A549 (cell line): ENCODE data around the gene GDF2. TPM values are rescaled to one million over a fixed set of nuclear protein-coding genes. Genes with fewer than 3 reads are reported as not detected.

Experiments
- ATAC-seq, 2 experiments: fragments of 200-7000 bp in 1 of 2; fragments of >200 bp in 1 of 2; cut with Nextera tagmentation in 1 of 2; cut with Tn5 transposase in 1 of 2; 3 replicates each; pipeline versions ENCODE4 v1.8.0 to v1.9.1; 2018 to 2020; ENCODE audit warnings: mild to moderate bottlenecking in 1 of 2, moderate library complexity in 1 of 2
- CTCF ChIA-PET: fragments of 300-600 bp; sonication (Branson Sonifier 250); formaldehyde crosslinking; extraction: SDS; loops from one replicate; lab custom pipeline; 2021; ENCODE audit warnings: antibody characterized with exemption, inconsistent platforms; lab: Yijun Ruan, JAX
- POLR2A ChIA-PET: fragments of 350-600 bp; formaldehyde crosslinking; extraction: SDS; loops from one replicate; lab custom pipeline; 2021; ENCODE audit warnings: antibody characterized with exemption, inconsistent platforms; lab: Yijun Ruan, JAX
- DNase-seq, 2 experiments: peaks; one replicate each; pipeline versions ENCODE4 v3.0.0 to v3.0.0-alpha.2; 2011 to 2016; ENCODE audit warnings: low read depth in 1 of 2, low spot score in 1 of 2
- FAIRE-seq: peaks from 2 replicates; lab custom pipeline; 2011; peaks lifted over from hg19 to GRCh38; lab: Jason Lieb, UNC
- H3K27ac ChIP-seq, 2 experiments: fragments of >200 bp; sonication (Bioruptor Twin); formaldehyde crosslinking; 3 replicates each; pipeline ENCODE4 v1.5.1; 2016 to 2017
- H3K4me1 ChIP-seq: fragments of >200 bp; sonication (Bioruptor Twin); formaldehyde crosslinking; 3 replicates; pipeline ENCODE4 v1.6.1; 2016
- H3K4me2 ChIP-seq: fragments of >200 bp; sonication (Bioruptor Twin); formaldehyde crosslinking; 3 replicates; pipeline ENCODE4 v1.6.1; 2016
- H3K4me3 ChIP-seq: fragments of >200 bp; sonication (Bioruptor Twin); formaldehyde crosslinking; 3 replicates; pipeline ENCODE4 v1.5.1; 2016
- H3K9me3 ChIP-seq: fragments of >200 bp; sonication (Bioruptor Twin); formaldehyde crosslinking; 3 replicates; pipeline ENCODE4 v1.6.1; 2016
- CEBPB ChIP-seq, 2 experiments: fragments of >200 bp in 1 of 2; sonication (Bioruptor Twin) in 1 of 2; formaldehyde crosslinking in 1 of 2; IDR thresholded peaks; 2 replicates each; pipeline ENCODE4 v1.6.1; 2012 to 2016
- EHF ChIP-seq: fragments of 250-450 bp; sonication (Bioruptor Pico); IDR thresholded peaks from 2 replicates; pipeline ENCODE4 v1.5.0; 2020; ENCODE audit warnings: mild to moderate bottlenecking
- EP300 ChIP-seq, 2 experiments: fragments of >200 bp; sonication (Bioruptor Twin); formaldehyde crosslinking; IDR thresholded peaks; 2 replicates in 1 of 2; 3 replicates in 1 of 2; pipeline ENCODE4 v1.6.1; 2016 to 2017
- FOSB ChIP-seq: fragments of 250-450 bp; sonication (Bioruptor Pico); IDR thresholded peaks from 2 replicates; pipeline ENCODE4 v1.5.0; 2020; ENCODE audit warnings: mild to moderate bottlenecking, moderate library complexity
- FOXS1 ChIP-seq: fragments of 250-450 bp; sonication (Bioruptor Pico); IDR thresholded peaks from 2 replicates; pipeline ENCODE4 v1.5.0; 2020; ENCODE audit warnings: mild to moderate bottlenecking, moderate library complexity
- HDAC2 ChIP-seq: fragments of 200-600 bp; sonication (generic); IDR thresholded peaks from 2 replicates; pipeline ENCODE4 v1.6.1; 2016
- HES2 ChIP-seq: fragments of >200 bp; sonication (Bioruptor Twin); formaldehyde crosslinking; IDR thresholded peaks from 2 replicates; pipeline ENCODE4 v1.6.1; 2016
- KDM1A ChIP-seq: fragments of 200-600 bp; sonication (generic); IDR thresholded peaks from 2 replicates; pipeline ENCODE4 v1.6.1; 2016; ENCODE audit warnings: low read depth, mild to moderate bottlenecking
- MYC ChIP-seq: IDR thresholded peaks from 2 replicates; pipeline ENCODE4 v1.6.1; 2012; ENCODE audit warnings: mild to moderate bottlenecking, inconsistent platforms, low read length, improper control_type of control experiment, borderline replicate concordance
- POLR2A ChIP-seq: IDR thresholded peaks from 2 replicates; pipeline ENCODE4 v1.6.1; 2012; ENCODE audit warnings: mild to moderate bottlenecking, low read length
- RAD21 ChIP-seq, 2 experiments: fragments of >200 bp in 1 of 2; sonication (Bioruptor Twin) in 1 of 2; formaldehyde crosslinking in 1 of 2; IDR thresholded peaks in 1 of 2; conservative IDR thresholded peaks in 1 of 2; 2 replicates in 1 of 2; 3 replicates in 1 of 2; pipeline ENCODE4 v1.6.1; 2012 to 2018; ENCODE audit warnings: inconsistent platforms in 1 of 2
- RNF2 ChIP-seq: fragments of 200-600 bp; sonication (generic); IDR thresholded peaks from 2 replicates; pipeline ENCODE4 v1.6.1; 2016; ENCODE audit warnings: low read depth, mild to moderate bottlenecking, antibody characterized with exemption, moderate library complexity, borderline replicate concordance
- TFCP2L1 ChIP-seq: fragments of 250-450 bp; sonication (Bioruptor Pico); IDR thresholded peaks from 2 replicates; pipeline ENCODE4 v1.5.0; 2021; ENCODE audit warnings: mild to moderate bottlenecking
- ZFP36 ChIP-seq: fragments of 450-650 bp; IDR thresholded peaks from 2 replicates; pipeline ENCODE4 v1.6.1; 2014; ENCODE audit warnings: borderline replicate concordance; ENCODE audit not compliant: partially characterized antibody
- ZNF302 ChIP-seq: fragments of 250-450 bp; sonication (Bioruptor Pico); IDR thresholded peaks from 2 replicates; pipeline ENCODE4 v1.9.0; 2021; ENCODE audit warnings: inconsistent platforms, mild to moderate bottlenecking, moderate library complexity
- WGBS: methylation state at CpG from one replicate; pipeline ENCODE4 v1.1.6; 2017; ENCODE audit errors: missing lambda C conversion rate; 5-methylcytosine and 5-hydroxymethylcytosine counted together
- polyA plus RNA-seq, 4 experiments: library from polyadenylated mRNA; depleted of rRNA in 3 of 4; stranded (reverse); fragments of >200 nt; fragmentation: RNase III in 1 of 4; extraction: RNeasy Plus Mini Kit Qiagen cat#74134 plus additional on column Dnase treatment in 1 of 4; gene quantifications; 2 replicates in 3 of 4; 3 replicates in 1 of 4; pipeline ENCODE4 v1.2.3, GENCODE V29; 2011 to 2017
- TF ChIP-seq, protein P1 (sequence below): fragments of >200 bp; sonication (Bioruptor Twin); formaldehyde crosslinking; IDR thresholded peaks from 3 replicates; pipeline ENCODE4 v1.5.1; 2016
- TF ChIP-seq, protein P2 (sequence below): fragments of 150-350 bp; IDR thresholded peaks from 2 replicates; pipeline ENCODE4 v1.6.1; 2014; ENCODE audit warnings: low read depth, mild to moderate bottlenecking, low read length
- TF ChIP-seq, protein P3 (sequence below): fragments of >200 bp; sonication (Bioruptor Twin); formaldehyde crosslinking; IDR thresholded peaks from 3 replicates; pipeline ENCODE4 v1.6.1; 2016
- TF ChIP-seq, protein P4 (sequence below): fragments of 250-450 bp; sonication (Bioruptor Pico); IDR thresholded peaks from 2 replicates; pipeline ENCODE4 v1.5.0; 2021; ENCODE audit warnings: mild to moderate bottlenecking, moderate library complexity, borderline replicate concordance

GDF2 gene
- polyA plus RNA-seq, 2 of the 4 experiments (the other 2 are of a cell fraction) = not detected

DNA sequence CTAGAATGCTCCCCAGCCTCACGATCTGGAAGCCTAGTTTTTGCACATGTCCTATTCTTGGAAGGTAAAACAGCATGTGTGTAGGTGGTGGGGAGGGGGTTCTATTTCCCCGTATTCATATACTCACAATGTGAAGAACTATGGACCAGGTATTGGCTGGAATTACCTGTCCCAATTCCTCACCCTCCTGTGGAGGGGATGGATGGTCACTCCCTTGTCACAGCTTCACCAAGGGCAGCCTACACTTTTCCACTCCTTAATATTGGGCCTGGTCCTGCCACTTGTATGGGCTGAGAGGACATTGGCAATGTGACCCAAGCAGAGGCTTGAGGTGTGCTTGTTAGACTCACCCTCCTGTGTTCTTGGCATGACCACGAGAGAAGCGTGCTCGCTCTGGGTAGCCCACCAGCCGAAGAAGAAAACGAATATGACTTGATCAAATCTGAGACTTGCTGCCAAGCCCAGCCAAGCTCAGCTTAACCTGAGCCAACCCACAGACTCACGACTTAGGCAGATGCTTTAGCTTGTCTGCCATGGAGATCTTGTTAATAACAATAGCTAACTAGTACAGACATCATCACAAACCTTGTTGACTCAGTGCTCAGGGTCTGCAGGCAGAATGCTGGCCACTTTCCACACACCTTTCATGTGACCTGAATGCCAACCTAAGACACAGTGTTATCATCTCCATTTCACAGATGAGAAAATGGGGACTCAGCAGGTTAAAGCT is 44.6 kb downstream of the GDF2 start:
- ATAC-seq (no peak), DNase-seq (no peak), FAIRE-seq (no peak)
- Histone ChIP-seq H3K27ac (no peak overlapping the region), H3K4me1 (no peaks in the 10 kb centered on the region), H3K4me2 (no peak overlapping the region), H3K4me3 (no peak overlapping the region), H3K9me3 (no peaks in the 10 kb centered on the region)
- WGBS = 76% methylated on average over 8 of the region's 8 CpGs
- TF ChIP-seq, protein P1, sequence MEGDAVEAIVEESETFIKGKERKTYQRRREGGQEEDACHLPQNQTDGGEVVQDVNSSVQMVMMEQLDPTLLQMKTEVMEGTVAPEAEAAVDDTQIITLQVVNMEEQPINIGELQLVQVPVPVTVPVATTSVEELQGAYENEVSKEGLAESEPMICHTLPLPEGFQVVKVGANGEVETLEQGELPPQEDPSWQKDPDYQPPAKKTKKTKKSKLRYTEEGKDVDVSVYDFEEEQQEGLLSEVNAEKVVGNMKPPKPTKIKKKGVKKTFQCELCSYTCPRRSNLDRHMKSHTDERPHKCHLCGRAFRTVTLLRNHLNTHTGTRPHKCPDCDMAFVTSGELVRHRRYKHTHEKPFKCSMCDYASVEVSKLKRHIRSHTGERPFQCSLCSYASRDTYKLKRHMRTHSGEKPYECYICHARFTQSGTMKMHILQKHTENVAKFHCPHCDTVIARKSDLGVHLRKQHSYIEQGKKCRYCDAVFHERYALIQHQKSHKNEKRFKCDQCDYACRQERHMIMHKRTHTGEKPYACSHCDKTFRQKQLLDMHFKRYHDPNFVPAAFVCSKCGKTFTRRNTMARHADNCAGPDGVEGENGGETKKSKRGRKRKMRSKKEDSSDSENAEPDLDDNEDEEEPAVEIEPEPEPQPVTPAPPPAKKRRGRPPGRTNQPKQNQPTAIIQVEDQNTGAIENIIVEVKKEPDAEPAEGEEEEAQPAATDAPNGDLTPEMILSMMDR = no peak
- TF ChIP-seq FOSB (CRISPR knock-in tag) = no peak
- no peak for TF ChIP-seq EHF
- TF ChIP-seq HDAC2 = no peak
- TF ChIP-seq ZFP36 = no peak
- POLR2A ChIA-PET = interaction anchor here (0.9 kb wide), 1 partner anchor 17 kb away, joined by 3 read pairs; the partner anchor contains the start of gene ZNF488
- CTCF ChIA-PET = interaction anchor here (0.7 to 2.4 kb wide), 3 partner anchors 8 to 26 kb away, joined by 3 to 8 read pairs (median 3); no protein-coding TSS in a partner anchor

DNA sequence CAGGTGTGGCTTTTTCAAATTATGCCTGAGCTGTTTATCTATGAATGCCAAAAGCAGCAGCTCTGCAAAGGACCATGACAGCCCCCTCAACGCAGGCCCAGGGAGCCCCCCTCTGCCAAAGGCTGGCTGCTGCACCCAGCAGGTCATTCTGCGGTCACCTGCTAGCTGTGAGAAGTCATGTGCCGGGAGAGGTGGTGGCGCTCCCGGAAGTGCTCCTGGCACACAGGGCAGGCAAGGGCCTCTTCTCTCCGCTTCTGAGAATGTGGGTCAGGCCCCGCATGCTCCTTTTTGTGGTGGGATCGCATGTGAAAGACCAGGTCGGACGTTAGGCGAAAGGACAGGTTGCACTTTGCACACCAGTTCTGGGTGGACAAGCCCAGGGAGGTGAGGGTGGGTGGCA is 45.4 kb downstream of the GDF2 start:
- FAIRE-seq (no peak), ATAC-seq (no peak), DNase-seq (no peak)
- Histone ChIP-seq H3K4me2 (no peak overlapping the region), H3K9me3 (no peaks in the 10 kb centered on the region), H3K4me1 (no peaks in the 10 kb centered on the region), H3K27ac (no peak overlapping the region), H3K4me3 (no peak overlapping the region)
- ChIA-PET POLR2A (interaction anchor here (0.9 kb wide), 1 partner anchor 17 kb away, joined by 3 read pairs; the partner anchor contains the start of gene ZNF488), CTCF (interaction anchor here (1.5 to 5.2 kb wide), 3 partner anchors 8 to 343 kb away, joined by 4 to 27 read pairs (median 8); no protein-coding TSS in a partner anchor)
- TF ChIP-seq HES2 (no peak), POLR2A (no peak), RNF2 (no peak)
- TF ChIP-seq, protein P2, sequence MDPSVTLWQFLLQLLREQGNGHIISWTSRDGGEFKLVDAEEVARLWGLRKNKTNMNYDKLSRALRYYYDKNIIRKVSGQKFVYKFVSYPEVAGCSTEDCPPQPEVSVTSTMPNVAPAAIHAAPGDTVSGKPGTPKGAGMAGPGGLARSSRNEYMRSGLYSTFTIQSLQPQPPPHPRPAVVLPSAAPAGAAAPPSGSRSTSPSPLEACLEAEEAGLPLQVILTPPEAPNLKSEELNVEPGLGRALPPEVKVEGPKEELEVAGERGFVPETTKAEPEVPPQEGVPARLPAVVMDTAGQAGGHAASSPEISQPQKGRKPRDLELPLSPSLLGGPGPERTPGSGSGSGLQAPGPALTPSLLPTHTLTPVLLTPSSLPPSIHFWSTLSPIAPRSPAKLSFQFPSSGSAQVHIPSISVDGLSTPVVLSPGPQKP = no peak
- TF ChIP-seq, protein P3, sequence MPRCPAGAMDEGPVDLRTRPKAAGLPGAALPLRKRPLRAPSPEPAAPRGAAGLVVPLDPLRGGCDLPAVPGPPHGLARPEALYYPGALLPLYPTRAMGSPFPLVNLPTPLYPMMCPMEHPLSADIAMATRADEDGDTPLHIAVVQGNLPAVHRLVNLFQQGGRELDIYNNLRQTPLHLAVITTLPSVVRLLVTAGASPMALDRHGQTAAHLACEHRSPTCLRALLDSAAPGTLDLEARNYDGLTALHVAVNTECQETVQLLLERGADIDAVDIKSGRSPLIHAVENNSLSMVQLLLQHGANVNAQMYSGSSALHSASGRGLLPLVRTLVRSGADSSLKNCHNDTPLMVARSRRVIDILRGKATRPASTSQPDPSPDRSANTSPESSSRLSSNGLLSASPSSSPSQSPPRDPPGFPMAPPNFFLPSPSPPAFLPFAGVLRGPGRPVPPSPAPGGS = no peak
- TF ChIP-seq, protein P4, sequence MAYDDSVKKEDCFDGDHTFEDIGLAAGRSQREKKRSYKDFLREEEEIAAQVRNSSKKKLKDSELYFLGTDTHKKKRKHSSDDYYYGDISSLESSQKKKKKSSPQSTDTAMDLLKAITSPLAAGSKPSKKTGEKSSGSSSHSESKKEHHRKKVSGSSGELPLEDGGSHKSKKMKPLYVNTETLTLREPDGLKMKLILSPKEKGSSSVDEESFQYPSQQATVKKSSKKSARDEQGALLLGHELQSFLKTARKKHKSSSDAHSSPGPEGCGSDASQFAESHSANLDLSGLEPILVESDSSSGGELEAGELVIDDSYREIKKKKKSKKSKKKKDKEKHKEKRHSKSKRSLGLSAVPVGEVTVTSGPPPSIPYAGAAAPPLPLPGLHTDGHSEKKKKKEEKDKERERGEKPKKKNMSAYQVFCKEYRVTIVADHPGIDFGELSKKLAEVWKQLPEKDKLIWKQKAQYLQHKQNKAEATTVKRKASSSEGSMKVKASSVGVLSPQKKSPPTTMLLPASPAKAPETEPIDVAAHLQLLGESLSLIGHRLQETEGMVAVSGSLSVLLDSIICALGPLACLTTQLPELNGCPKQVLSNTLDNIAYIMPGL = no peak
- 87% methylated on average over 7 of the region's 11 CpGs for WGBS

- 95% methylated on average over 12 of the region's 24 CpGs for WGBS
- no peak for FAIRE-seq
- H3K27ac ChIP-seq = no peak overlapping the region
- TF ChIP-seq FOXS1 (CRISPR knock-in tag) = no peak
- no peak for TF ChIP-seq POLR2A
- TF ChIP-seq RAD21 (conservative IDR thresholded peaks at IDR 0.05 in 1 of 2, IDR thresholded peaks at IDR 0.05 in 1 of 2) = no peak
- TF ChIP-seq KDM1A = no peak
- no peak for TF ChIP-seq ZNF302
- no peak for TF ChIP-seq ZFP36
- TF ChIP-seq MYC = no peak
- TF ChIP-seq EHF = no peak
- TF ChIP-seq CEBPB (IDR thresholded peaks at IDR 0.05) = no peak
- TF ChIP-seq EP300 (IDR thresholded peaks at IDR 0.05) = no peak
- TF ChIP-seq TFCP2L1 (CRISPR knock-in tag) = no peak
- TF ChIP-seq RNF2 = no peak
- no peak overlapping the region for H3K4me3 ChIP-seq
- no peak overlapping the region for H3K4me2 ChIP-seq
- H3K4me1 ChIP-seq = no peaks in the 10 kb centered on the region
- DNase-seq = no peak
- ATAC-seq = no peak
- H3K9me3 ChIP-seq = no peaks in the 10 kb centered on the region
- CTCF ChIA-PET = interaction anchor here (0.8 to 5.2 kb wide), 5 partner anchors 9 to 344 kb away, joined by 3 to 27 read pairs (median 4); no protein-coding TSS in a partner anchor
- POLR2A ChIA-PET = interaction anchor here (0.9 kb wide), 1 partner anchor 16 kb away, joined by 4 read pairs; the partner anchor contains the start of gene ZNF488
These were observed 46.4 kb downstream of the GDF2 start for GRCh38 chr10:47368431-47369180.
